DMS53 (cell line): ENCODE data around the gene EYS.
"Not testable (repeated sequence)": the region's sequence is repeated elsewhere in the genome, so short reads cannot be mapped to it uniquely, and the experiment has no call there.

ENCODE experiments used
- DNase-seq: peaks from one replicate; lab custom pipeline; 2025; lab: John Stamatoyannopoulos, UW

The EYS gene

DNA sequence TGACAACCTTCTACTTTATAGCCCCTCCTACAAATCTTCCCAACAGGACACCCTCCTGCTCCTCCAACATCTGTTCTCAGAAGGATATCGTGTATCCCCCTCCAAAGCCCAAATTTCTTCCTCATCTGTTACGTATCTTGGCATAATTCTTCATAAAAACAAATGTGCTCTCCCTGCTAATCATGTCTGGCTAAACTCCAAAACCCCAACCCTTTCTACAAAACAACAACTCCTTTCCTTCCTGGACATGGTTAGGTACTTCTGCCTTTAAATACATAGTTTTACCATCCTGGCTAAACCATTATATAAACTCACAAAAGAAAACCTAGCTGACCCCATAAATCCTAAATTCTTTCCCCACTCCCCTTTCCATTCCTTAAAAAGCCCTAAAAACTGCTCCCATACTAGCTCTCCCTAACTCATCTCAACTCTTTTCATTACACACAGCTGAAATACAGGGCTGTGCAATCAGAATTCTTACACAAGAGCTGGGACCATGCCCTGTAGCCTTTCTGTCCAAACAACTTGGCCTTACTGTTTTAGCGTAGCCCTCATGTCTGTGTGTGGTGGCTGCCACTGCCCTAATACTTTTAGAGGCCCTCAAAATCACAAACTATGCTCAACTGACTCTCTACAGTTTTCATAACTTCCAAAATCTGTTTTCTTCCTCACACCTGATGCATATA lies 1753.5 kb downstream of the EYS start:
- not testable (repeated sequence) for DNase-seq

DNA sequence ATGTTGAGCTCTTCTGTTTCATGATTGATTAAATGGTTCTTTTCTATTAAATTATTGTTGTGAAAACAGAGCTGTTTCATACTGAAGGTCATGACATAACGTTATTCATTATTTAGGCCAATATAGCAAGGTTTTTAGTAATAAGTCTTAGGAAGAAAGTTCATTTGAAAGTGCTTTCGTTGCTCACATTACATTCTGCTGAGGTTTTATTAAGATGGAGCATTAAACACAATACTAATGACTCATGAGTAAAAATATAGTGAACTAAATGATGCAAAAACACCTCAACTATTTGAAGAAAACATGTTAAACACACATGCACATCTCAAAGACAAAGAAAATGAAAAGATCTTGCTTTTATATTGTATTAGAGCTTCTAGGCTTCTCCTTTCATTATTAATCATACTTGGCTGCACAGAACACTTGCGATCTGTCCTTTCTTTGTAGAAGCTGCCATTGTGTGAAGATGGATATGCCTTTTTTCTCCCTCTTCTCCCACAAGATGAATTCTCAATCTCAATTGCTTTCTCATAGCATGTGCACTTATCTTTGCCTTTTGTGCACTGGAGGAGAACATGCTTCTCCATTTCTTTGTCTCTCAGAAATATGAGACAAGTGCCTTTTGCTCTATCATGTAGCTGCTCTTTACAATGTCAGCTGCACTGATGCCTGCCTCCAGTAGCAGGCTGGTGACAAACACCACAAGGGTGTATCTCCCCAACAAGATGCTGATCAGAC lies 1759.1 kb downstream of the EYS start:
- DNase-seq = no peak

- DNase-seq = peak; percentile 38
Measured at GRCh38 chr6:63945987-63946386, 1761.0 kb downstream of the EYS start.

DNA sequence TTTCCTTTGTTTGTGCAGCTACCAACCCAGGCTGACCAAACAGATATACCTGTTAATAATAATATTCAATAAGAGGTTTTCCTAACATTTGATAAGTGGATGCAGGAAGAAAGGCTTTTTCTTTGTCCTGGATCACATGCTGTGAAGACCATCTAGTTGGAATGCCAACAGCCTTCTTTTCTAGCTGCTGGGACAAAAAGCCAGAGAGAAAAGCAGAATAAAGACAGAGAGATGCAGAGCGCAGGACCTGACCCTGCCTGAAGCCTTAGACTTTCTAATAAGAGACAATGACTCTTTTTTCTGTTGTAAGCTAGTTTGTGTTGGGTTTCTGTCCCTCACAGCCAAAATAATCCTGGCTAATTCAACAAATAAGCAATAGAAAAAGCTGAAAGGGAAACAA lies 1763.2 kb downstream of the EYS start:
- no peak for DNase-seq

GRCh38 chr6:63941747-63942470 lies 1765.1 kb downstream of the EYS start:
- DNase-seq = peak; percentile 76

DNA sequence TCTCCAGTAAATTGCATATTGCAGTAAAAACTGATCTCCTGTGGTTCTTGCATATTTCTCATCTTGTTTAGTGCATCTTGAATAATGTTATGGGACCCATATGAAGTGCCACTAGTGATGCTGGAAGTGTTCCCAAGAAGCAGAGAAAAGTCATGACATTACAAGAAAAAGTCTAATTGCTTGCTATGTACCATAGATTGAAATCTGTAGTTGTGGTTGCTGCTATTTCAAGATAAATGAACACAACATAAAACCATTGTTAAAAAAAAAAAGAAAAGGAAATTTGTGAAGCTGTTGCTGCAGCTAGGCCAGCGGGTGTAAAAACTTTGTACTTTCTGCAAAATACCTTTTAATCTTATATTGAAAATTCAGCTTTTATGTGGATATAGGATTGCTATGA lies 1767.0 kb downstream of the EYS start:
- no peak for DNase-seq

DNA sequence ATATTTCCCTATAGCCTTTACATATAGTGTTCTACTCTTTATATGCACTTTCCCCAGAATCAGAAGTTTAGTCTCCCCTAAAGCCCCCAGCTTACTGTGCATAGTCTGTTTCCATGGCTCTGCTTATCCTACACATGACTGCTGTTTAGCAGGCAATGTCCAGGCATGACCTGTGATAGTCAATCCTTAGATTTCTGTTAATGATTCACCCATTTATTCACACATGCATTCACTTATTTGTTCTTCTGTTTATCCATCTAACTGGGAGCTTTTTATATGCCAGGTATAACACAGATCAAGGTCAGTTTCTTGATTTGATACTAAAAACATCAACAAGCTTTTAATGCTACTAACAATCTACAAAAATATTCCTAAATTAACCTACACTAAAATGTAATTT lies 1770.6 kb downstream of the EYS start:
- peak; percentile 83 for DNase-seq

GRCh38 chr6:63935732-63936131 lies 1771.3 kb downstream of the EYS start:
- no peak for DNase-seq

DNA sequence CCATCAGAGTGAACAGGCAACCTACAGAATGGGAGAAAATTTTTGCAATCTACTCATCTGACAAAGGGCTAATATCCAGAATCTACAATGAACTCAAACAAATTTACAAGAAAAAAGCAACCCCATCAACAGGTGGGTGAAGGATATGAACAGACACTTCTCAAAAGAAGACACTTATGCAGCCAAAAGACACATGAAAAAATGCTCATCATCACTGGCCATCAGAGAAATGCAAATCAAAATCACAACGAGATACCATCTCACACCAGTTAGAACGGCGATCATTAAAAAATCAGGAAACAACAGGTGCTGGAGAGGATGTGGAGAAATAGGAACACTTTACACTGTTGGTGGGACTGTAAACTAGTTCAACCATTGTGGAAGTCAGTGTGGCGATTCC lies 1773.1 kb downstream of the EYS start:
- DNase-seq = not testable (repeated sequence)

DNA sequence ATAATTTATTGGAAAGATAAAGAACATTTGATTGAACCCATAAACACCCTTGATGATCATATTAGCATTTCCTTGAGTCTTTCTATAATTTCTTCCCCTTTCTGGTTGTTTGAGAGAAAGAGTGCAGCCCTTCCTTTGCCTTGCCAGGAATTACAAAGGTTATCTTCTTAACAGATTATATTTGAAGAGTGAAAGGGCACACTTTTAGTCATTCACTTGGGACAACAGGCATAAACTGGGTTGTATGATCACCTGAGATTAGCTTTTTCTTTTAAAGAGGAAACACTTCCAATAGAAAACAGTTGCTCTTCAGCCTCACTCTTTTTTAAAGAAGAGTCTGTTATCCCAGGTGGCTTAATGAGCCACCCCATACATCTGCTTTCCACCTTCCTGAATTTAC lies 1776.2 kb downstream of the EYS start:
- no peak for DNase-seq

GRCh38 chr6:63929111-63929510 lies 1777.9 kb downstream of the EYS start:
- DNase-seq = no peak

GRCh38 chr6:63928613-63929012 lies 1778.4 kb downstream of the EYS start:
- no peak for DNase-seq

DNA sequence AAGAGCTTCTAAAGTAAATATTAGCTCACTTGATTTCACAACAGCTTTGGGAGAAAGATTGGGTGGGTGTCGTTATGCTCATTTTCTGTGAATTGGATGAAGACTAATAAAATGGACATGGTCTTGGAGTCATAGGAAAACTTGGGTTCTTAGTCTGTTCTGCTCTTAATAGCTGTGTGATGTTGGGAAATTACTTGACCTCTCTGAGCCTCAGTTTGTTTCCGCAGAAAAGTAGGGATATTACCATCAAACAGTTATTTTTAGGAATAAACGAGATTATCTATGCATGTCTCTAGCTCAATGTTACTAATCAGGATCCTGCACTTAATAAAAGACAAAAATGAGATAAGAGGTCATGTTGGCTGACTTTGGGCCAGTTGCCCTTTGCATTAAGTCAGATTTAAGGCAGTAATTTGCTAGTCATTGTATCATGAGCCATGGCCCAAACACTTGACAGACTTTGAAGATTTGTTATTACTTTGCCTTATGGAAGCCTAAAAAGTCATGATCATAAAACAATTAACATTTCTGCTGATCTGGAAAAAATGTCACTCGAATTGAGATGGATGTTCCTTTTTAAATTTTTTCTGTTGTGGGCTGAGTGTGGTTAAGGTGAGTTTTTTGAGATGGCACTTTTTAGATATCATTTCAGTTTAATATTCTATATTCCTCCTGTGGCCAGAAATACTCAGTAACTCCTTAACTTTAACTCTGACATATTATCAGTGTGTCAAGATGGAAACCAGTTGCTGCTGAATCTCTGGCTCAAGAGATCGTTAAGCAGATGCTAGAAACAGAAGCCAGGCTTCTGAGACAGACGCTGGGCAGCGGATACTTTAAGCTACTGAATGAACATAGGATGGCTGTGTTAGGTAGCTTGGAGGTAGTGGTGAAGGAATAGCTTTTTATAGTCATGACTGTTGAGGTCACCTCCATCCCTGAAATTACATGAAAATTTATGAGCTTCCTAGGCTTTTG lies 1779.8 kb downstream of the EYS start:
- DNase-seq = no peak

DNA sequence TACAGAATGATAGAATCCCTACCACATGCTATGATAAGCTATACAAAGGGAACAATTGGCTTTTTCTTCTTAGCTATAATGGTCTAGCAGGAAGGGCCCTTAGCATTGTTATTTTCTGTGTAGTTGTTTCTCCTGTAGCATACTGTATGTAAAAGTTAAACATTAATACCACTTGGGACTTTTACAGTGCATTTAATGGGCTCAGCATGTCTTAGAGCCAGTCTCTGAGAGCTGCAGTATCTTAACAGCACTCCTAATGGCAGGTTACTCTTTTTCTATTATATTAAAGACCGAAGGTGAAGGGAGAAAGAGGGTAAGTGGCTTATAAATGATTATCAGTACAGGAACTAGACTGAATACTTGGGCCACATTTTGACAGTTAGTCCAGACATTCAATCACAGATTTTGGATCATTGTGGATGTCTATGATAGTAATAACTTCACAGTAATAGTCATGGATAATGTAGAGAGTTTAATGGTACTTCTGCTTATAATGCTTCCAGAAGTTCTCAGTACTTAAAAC lies 1780.7 kb downstream of the EYS start:
- peak; percentile 56 for DNase-seq

DNA sequence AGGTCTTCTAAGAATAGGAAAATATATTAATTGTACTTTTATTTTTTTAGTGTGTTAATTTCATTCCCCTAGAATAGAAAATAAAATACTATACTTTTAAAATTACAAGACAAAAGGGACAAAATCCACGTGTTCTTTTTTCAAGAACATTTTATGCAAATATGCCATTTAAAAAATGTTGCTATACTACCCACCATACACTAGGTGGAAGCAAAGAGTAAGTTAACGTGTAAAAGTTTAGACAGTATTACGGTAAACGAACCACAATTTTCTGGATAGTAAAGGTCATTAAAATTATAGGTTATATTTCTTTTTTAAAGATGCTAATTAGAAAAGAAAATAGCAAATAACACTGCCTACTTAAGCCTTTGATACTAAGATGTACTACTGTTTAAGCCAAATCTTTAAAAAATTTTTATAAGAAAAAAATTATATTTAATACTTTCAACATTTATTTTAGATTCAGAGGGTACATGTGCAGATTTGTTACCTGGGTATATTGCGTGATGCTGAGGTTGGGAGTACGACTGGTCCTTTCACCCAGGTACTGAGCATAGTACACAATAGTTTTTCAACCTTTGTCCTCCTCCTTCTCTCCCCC lies 1783.8 kb downstream of the EYS start:
- DNase-seq = peak; percentile 74

GRCh38 chr6:63919556-63920110 lies 1787.4 kb downstream of the EYS start:
- DNase-seq = no peak

- DNase-seq = no peak
Measured at GRCh38 chr6:63912887-63913286, 1794.1 kb downstream of the EYS start.

- no peak for DNase-seq
Measured at GRCh38 chr6:63910863-63911551, 1796.0 kb downstream of the EYS start.

DNA sequence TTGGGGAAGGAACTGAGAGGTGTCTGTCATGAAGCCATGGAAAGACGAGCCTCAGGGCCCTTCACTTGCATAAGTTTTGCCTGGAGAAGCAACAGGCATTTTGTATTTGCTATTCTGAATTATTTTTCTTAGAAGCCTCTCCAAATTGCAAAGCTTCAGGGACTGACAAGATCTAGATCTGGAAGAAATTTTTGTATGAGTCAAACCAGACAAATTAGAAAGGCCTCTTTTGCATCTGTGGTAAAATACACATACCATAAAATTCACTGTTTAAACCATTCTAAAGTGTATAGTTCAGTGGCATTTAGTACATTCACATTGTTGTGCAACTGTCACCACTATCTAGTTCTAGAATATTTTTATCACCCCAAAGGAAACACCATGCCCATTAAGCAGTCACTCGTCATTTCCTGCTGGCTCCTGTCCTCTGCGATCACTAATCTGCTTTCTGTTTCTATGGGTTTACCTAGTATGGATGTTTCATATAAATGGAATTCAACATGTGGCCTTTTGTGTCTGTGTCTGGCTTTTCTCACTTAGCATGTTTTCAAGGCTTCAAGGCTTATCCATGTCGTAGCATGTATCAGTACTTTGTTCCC lies 1802.3 kb downstream of the EYS start:
- DNase-seq = no peak

- peak; percentile 65 for DNase-seq
Measured at GRCh38 chr6:63899550-63899949, 1807.5 kb downstream of the EYS start.
